K562 (cell line): Measurements from ENCODE around the gene VPS41. TPM values are rescaled to one million over a fixed set of nuclear protein-coding genes. Genes with fewer than 3 reads are reported as not detected.
A peak's percentile ranks its signal among the peaks of the same experiment; 100 is the strongest.

ENCODE experiments used
- ADNP ChIP-seq: fragments of 200-800 bp; sonication (Bioruptor generic); IDR thresholded peaks from 2 replicates; pipeline ENCODE4 v1.6.1; 2016; ENCODE audit warnings: missing genetic modification characterization, missing compliant biosample characterization
- CTBP1 ChIP-seq: fragments of 450-650 bp; IDR thresholded peaks from 2 replicates; pipeline ENCODE4 v1.6.1; 2016; ENCODE audit warnings: borderline replicate concordance
- DDX20 ChIP-seq: fragments of 450-650 bp; IDR thresholded peaks from 2 replicates; pipeline ENCODE4 v1.6.1; 2016; ENCODE audit warnings: missing genetic modification characterization, low read depth, mild to moderate bottlenecking, missing compliant biosample characterization, moderate library complexity
- GTF3C2 ChIP-seq: IDR thresholded peaks from 3 replicates; pipeline ENCODE4 v1.6.1; 2011; ENCODE audit warnings: borderline replicate concordance, mild to moderate bottlenecking, moderate library complexity; ENCODE audit not compliant: insufficient read length; ENCODE audit errors: extremely low read depth
- HOMEZ ChIP-seq: fragments of 250-450 bp; sonication (Bioruptor Pico); IDR thresholded peaks from 2 replicates; pipeline ENCODE4 v1.4.0; 2020; ENCODE audit warnings: mild to moderate bottlenecking, moderate library complexity
- JUND ChIP-seq, 2 experiments: IDR thresholded peaks; 2 replicates in 1 of 2; 3 replicates in 1 of 2; pipeline ENCODE4 v1.6.1; 2011; ENCODE audit warnings: borderline replicate concordance in 2 of 2, low read depth in 2 of 2, low read length in 2 of 2, improper control_type of control experiment in 1 of 2, missing biosample characterization in 1 of 2, missing genetic modification characterization in 1 of 2, missing genetic modification reagents in 1 of 2
- KAT7 ChIP-seq: sonication (generic); formaldehyde crosslinking; IDR thresholded peaks from 2 replicates; pipeline ENCODE4 v1.8.0; 2022; ENCODE audit warnings: missing genetic modification reagents, mild to moderate bottlenecking, borderline replicate concordance
- MNT ChIP-seq, 2 experiments: fragments of 450-650 bp; conservative IDR thresholded peaks; 2 replicates each; pipeline ENCODE4 v1.6.1; 2017; ENCODE audit warnings: mild to moderate bottlenecking in 2 of 2, moderate library complexity in 2 of 2
- NFRKB ChIP-seq: fragments of 450-650 bp; IDR thresholded peaks from 2 replicates; pipeline ENCODE4 v1.6.1; 2016; ENCODE audit warnings: low read depth
- PHF20 ChIP-seq: fragments of 450-650 bp; IDR thresholded peaks from 2 replicates; pipeline ENCODE4 v1.6.1; 2018; ENCODE audit not compliant: partially characterized antibody
- POU5F1 ChIP-seq: fragments of 150-350 bp; IDR thresholded peaks from 2 replicates; pipeline ENCODE4 v1.6.1; 2014; ENCODE audit warnings: borderline replicate concordance, low read length, low read depth, mild to moderate bottlenecking; ENCODE audit not compliant: partially characterized antibody
- RAD21 ChIP-seq, 2 experiments: fragments of 250-450 bp in 1 of 2; fragments of 450-650 bp in 1 of 2; sonication (Bioruptor Pico) in 1 of 2; formaldehyde crosslinking in 1 of 2; IDR thresholded peaks in 1 of 2; conservative IDR thresholded peaks in 1 of 2; 2 replicates each; pipeline versions ENCODE4 v1.4.0 to v1.8.0; 2020 to 2022; ENCODE audit warnings: mild to moderate bottlenecking in 2 of 2, moderate library complexity in 1 of 2
- RBFOX2 ChIP-seq: fragments of 200-400 bp; formaldehyde crosslinking; IDR thresholded peaks from 2 replicates; pipeline ENCODE4 v1.6.1; 2017; ENCODE audit warnings: low read depth, mild to moderate bottlenecking, low read length, moderate library complexity
- SETDB1 ChIP-seq: IDR thresholded peaks from one replicate; pipeline ENCODE4 v1.6.1; 2012; ENCODE audit warnings: low read length, control low read depth, inconsistent platforms
- SUPT5H ChIP-seq: fragments of 450-650 bp; IDR thresholded peaks from 2 replicates; pipeline ENCODE4 v1.6.1; 2016
- ZBTB17 ChIP-seq: fragments of 450-650 bp; formaldehyde crosslinking; IDR thresholded peaks from 2 replicates; pipeline ENCODE4 v1.4.0; 2020; ENCODE audit warnings: mild to moderate bottlenecking
- ZNF282 ChIP-seq: sonication (generic); formaldehyde crosslinking; IDR thresholded peaks from 2 replicates; pipeline ENCODE4 v1.8.1; 2023; ENCODE audit warnings: missing genetic modification reagents
- ZNF518B ChIP-seq: fragments of 250-450 bp; sonication (Bioruptor Pico); IDR thresholded peaks from 2 replicates; pipeline ENCODE4 v1.5.0; 2021; ENCODE audit warnings: mild to moderate bottlenecking, moderate library complexity
- polyA plus RNA-seq, 8 experiments: library from polyadenylated mRNA; depleted of rRNA in 4 of 8; stranded (reverse) in 5 of 8; unstranded in 3 of 8; fragments of >200 nt; fragmentation: Nextera tagmentation in 2 of 8; fragmentation: Illumina TruSeq in 1 of 8; extraction: Ambion mirVana in 2 of 8; extraction: Trizol in 1 of 8; gene quantifications; 2 replicates each; pipeline versions ENCODE4 v1.2.1 to v1.2.3, GENCODE V29; 2011 to 2014; ENCODE audit warnings: inconsistent platforms in 1 of 8, missing spikeins in 1 of 8
- total RNA-seq, 7 experiments: library from RNA; depleted of rRNA in 6 of 7; stranded (reverse); fragments of >200 nt in 6 of 7; fragmentation: Illumina TruSeq in 2 of 7; extraction: Trizol in 2 of 7; gene quantifications; 2 replicates each; pipeline versions ENCODE4 v1.2.1 to v1.2.3, GENCODE V29; 2011 to 2021; ENCODE audit warnings: low replicate concordance in 1 of 7

The VPS41 gene
- total and polyA plus RNA-seq, 9 of the 15 experiments (the other 6 are each of a cell fraction or from before 2014, with no cell fraction given): 17.7 to 46.8 (median 32.1) TPM

- TF ChIP-seq KAT7 (no peak), ZNF282 (CRISPR knock-in tag) (no peak), DDX20 (tag) (no peak), CTBP1 (no peak), ZBTB17 (no peak), ZNF518B (CRISPR knock-in tag) (no peak), PHF20 (peak; percentile 96), GTF3C2 (no peak), RAD21 (CRISPR knock-in tag; conservative IDR thresholded peaks at IDR 0.05 in 1 of 2, IDR thresholded peaks at IDR 0.05 in 1 of 2) (no peak), SETDB1 (no peak), RBFOX2 (peak; percentile 49; the same call in 1 of the 2 replicates), NFRKB (no peak), HOMEZ (CRISPR knock-in tag) (no peak), POU5F1 (peak; percentile 73), ADNP (tag) (no peak), SUPT5H (peak; percentile 78), JUND (IDR thresholded peaks at IDR 0.05; ENCODE audit: borderline replicate concordance, low read depth, low read length) (peak; percentile 24; the same call in 1 of the 2 replicates), JUND (tag; IDR thresholded peaks at IDR 0.05; ENCODE audit: borderline replicate concordance, low read depth, low read length) (no peak; the same call in 2 of the 3 replicates), MNT (conservative IDR thresholded peaks at IDR 0.05) (peak in 1 of 2 experiments; percentile 83; a peak in 3 of 4 replicates)
Observed at GRCh38 chr7:38908759-38909335, at the start of gene VPS41 (continued).
